DLD1 (cell line): ENCODE data around the gene DCST1.
"Not testable (repeated sequence)": the region's sequence is repeated elsewhere in the genome, so short reads cannot be mapped to it uniquely, and the experiment has no call there.

Experiments
- in situ Hi-C: cut with HindIII; loops from 2 replicates; pipeline ENCODE4 v1.10.0; 2017; ENCODE audit warnings: low sequenced_read_pairs

Gene DCST1

GRCh38 chr1:155033524-155033923, at the start of gene DCST1, which contains the start of gene DCST2:
TSS of gene DCST1 (plus strand) at chr1:155033824. CDS start at chr1:155034037, 213 bp downstream.
TSS of gene DCST2 (minus strand) at chr1:155033781. CDS start at chr1:155033701, 80 bp downstream.
- in situ Hi-C loops: no loop called here

- in situ Hi-C loops: not testable (repeated sequence)
Measured at GRCh38 chr1:154986736-154987135, 46.9 kb upstream of the DCST1 start.

GRCh38 chr1:154987326-154987725, 46.3 kb upstream of the DCST1 start:
- in situ Hi-C loops: no loop called here

- in situ Hi-C loops: no loop called here
Measured at GRCh38 chr1:154988058-154988954, 45.3 kb upstream of the DCST1 start.

- in situ Hi-C loops: no loop called here
Measured at GRCh38 chr1:154989195-154989860, 44.3 kb upstream of the DCST1 start.

- in situ Hi-C loops: no loop called here
Measured at GRCh38 chr1:154990276-154990675, 43.3 kb upstream of the DCST1 start.

GRCh38 chr1:154992721-154993571, 40.7 kb upstream of the DCST1 start:
- in situ Hi-C loops: no loop called here

- in situ Hi-C loops: no loop called here
Measured at GRCh38 chr1:154993572-154994268, 39.9 kb upstream of the DCST1 start, which contains the start of gene LENEP. TSS of gene LENEP (plus strand) at chr1:154993586. CDS start at chr1:154993608, 22 bp downstream.

- in situ Hi-C loops: no loop called here
Measured at GRCh38 chr1:154994269-154994587, 39.4 kb upstream of the DCST1 start.

GRCh38 chr1:154994591-154994990, 39.0 kb upstream of the DCST1 start:
- in situ Hi-C loops: no loop called here

GRCh38 chr1:154995301-154995983, 38.2 kb upstream of the DCST1 start:
- in situ Hi-C loops: not testable (repeated sequence)

GRCh38 chr1:154996966-154997701, 36.5 kb upstream of the DCST1 start:
- in situ Hi-C loops: no loop called here

GRCh38 chr1:154998201-154998780, 35.3 kb upstream of the DCST1 start:
- in situ Hi-C loops: no loop called here

GRCh38 chr1:154998818-154999570, 34.6 kb upstream of the DCST1 start:
- in situ Hi-C loops: no loop called here

GRCh38 chr1:154999571-155000410, 33.8 kb upstream of the DCST1 start:
- in situ Hi-C loops: no loop called here

GRCh38 chr1:155000411-155000725, 33.3 kb upstream of the DCST1 start:
- in situ Hi-C loops: no loop called here

- in situ Hi-C loops: no loop called here
Measured at GRCh38 chr1:155000726-155001424, 32.7 kb upstream of the DCST1 start.
